ENCODE results near the gene MCMBP. TPM values are rescaled to one million over a fixed set of nuclear protein-coding genes. Genes with fewer than 3 reads are reported as not detected.
"Not testable (repeated sequence)": the region's sequence is repeated elsewhere in the genome, so short reads cannot be mapped to it uniquely, and the experiment has no call there.

The MCMBP gene
- total RNA-seq, 1 donor from 2014 or later, result 36.6 TPM

DNA sequence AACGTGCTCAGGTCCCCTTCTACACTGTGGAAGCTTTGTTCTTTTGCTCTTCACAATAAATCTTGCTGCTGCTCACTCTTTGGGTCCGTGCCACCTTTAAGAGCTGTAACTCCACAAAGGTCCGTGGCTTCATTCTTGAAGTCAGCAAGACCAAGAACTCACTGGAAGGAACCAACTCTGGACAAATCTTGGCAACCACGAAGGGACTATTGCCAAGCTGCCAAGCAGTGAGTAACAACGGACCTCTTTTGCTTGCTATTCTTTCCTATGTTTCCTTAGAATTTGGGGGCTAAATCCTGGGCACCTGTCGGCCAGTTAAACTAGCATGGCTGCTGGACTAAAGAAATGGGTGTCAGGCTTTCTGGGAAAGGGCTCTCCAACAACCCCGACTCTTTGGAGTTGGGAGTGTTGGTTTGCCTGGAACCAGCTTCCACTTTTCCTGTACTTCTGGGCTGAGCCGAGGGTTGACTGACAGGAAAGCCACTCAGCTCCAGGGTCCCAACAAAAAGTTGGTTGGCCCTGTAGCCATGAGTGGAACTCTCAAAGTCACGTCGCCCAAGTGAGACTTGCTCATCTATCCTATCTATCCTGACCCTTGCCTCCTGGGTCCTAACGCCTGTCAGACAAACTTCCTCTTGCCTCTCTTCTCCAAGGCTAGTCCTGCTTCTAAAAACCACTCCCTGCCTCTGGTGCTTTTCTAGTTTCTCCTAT is 11.4 kb upstream of the MCMBP start:
- DNase-seq (ENCODE audit: low read depth), result not testable (repeated sequence)

DNA sequence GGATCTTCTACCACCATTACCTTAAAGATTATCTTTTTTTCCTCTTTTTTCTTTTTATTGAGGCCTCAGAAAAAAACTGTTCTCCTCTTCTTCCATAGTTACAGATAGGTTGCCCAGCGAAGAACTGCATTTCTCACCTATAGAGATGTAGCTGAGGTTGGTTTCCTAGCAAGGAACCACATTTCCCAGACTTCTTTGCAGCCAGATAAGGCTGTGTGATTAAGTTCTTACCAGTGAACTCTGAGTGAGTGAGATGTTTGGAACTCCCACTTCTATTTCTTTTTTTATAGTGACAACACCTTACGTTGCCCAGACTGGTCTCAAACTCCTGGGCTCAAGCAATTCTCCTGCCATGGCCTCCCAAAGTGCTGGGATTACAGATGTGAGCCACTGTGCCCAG is 5.9 kb upstream of the MCMBP start:
- DNase-seq (ENCODE audit: low read depth), result no peak

DNA sequence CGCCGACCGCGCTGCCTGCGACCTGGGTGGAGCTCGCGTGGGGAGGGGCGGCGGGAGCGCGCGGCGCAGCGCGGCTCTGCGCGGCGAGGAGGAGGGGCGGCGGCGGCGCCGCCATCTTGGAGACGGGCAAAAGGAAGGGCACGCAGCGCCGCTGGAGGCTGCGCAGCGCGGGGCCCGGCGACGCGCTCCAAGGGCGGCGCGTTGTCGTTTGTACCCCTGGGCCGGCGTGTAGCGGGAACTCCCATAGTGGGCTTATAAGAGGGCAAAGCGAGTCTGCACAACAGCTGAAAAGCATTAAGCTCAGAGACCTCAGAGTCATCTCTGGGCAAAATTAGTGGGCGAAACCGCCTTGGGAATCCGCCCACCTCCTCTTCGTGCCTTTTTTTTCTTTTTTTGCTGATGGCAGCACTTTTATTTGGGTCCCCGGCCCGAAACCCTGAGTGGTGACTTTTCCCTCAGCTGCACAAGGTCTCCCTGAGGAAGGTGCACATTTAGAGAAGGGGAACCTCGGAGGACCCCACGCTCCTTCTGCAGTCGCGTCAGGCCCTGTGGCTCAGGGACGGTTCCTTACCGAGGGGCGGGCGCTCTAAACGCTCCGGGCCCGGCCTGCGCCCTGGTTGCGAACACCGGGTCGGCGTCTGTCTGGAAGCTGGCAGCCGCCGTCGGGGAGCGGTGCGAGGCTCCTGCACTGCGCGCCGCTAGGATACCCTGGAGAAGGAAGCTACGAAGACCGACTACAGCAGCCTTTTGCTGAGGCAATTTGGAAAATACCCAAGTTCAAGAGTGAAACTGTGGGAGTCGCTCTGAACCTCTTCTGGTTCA is 428 bp upstream of the MCMBP start:
- peak; percentile 88 for DNase-seq (ENCODE audit: low read depth)

DNA sequence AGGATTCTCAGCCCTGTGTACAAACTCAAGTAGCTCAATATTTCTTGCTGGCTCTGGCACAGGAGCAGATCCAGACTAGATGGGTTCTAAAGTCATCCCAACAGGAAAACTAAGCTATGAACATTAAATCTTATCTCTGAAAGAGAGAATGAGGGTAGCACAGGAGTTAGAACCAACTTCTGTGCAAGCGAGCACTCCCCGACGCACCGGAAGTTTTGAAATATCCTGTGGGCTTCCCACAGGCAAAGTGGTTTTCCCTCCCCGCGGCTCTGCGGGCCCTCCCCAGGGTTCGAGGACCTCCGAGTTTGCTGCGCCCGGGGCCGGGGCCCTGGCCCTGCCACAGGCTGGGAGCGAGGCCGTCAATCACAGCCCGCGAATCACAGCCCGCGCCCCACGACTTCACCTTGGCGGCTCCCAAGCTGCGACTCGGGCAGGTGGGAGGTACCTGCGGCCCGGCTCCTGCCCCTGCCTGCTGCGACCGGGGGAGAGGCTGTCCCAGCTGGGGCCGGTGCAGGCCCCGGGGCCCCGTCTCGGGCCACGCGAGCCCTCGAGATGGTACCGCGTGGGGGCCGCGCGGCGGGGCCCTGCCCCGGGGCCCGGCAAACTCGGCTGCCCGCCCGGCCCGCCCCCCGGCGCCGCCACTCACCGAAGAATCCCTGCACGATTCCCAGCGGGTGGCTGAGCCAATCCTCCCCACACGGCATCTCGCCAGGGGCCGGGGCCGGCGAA is 598 bp downstream of the MCMBP start:
- DNase-seq (ENCODE audit: low read depth), result no peak

DNA sequence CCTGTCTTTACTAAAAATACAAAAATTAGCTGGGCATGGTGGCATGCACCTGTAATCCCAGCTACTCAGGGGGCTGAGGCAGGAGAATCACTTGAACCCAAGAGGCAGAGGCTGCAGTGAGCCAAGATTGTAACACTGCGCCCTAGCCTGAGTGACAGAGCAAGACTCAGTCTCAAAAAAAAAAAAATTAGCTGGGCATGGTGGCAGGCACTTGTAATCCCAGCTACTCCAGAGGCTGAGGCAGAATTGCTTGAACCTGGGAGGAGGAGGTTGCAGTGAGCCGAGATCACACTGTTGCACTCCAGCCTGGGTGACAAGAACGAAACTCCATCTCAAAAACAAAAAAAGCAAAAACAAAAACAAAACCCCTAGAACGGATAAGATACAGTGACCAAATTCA is 3.2 kb downstream of the MCMBP start:
- DNase-seq (ENCODE audit: low read depth), result not testable (repeated sequence)

DNA sequence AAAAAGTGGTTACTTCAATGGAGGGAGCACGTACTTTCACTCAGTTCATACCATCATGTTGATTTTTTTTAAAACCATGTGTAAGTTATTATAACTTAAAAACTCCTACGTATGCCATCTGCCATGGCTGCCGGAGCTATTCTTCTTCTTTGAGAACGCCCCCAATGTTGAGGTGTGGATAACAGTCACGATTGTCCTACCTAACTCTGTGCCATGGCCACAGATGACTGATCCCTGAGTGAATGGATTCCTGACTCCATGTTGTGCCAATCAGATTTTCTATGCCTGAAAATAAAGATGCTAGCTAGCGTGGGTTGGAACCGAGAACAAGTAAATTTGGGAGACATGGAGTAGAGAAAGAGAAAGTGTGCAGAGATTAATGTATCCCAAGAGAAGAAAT is 5.3 kb downstream of the MCMBP start:
- no peak for DNase-seq (ENCODE audit: low read depth)

DNA sequence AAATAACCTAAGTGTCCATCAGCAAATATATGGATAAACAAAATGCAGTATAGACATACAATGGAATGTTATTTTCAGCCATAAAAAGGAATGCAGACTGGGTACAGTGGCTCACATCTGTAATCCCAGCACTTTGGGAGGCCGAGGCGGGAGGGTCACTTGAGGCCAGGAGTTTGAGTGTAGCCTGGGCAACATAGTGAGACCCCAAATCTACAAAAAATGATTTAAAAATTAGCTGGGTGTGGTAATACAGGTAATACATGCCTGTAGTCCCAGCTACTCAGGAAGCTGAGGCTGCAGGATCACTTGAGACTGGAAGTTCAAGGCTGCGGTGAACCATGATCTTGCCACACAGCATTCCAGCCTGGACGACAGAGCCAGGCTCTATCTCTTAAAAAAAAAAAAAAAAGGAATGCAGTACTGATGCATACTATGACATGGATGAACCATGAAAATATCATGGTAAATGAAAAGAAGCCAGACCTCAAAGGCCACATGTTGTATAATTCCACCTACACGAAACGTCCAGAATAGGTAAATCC is 6.9 kb downstream of the MCMBP start:
- no peak for DNase-seq (ENCODE audit: low read depth)

DNA sequence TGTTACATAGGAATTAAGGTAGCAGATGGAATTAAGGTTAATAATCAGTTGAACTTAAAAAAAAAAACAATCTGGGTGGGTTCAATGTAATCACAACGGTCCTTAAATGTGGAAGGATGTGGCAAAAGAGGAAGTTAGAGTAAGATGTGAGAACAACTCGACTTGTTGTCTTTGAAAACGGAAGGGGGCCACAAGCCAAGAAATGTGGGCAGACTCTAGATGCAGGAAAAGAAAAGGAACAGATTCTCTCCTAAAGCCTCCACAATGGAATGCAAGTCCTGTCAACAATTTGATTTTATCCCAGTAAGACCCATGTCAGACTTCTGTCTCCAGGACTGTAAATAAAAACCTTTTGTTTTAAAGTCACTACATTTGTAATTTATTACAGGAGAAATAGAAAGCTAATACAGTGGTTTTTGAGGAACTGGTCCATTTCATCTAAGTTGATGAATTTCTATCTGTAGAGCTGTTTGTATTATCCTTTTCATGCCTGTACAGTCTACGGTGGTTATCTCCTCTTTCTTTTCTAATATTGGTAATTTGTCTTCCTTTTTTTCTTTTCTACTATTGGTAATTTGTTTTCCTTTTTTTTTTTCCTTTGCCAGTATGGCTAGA is 8.6 kb downstream of the MCMBP start:
- no peak for DNase-seq (ENCODE audit: low read depth)

DNA sequence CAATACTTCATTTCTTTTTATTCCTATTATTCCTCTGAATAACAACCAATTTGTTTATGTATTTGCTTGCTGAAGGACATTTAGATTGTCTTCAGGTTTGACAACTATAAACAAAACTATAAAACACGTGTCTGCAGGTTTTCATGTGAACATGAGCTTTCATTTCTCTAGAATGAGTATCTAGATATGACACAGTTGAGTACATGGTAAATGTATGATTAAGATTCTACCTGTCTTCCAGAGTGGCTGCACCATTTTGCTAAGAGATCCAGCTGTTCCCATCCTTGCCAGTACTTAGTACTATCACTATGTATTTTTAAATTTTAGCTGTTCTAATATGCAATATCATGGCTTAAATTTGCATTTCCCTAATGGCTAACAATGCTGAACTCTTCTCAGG is 10.1 kb downstream of the MCMBP start:
- DNase-seq (ENCODE audit: low read depth), result no peak

DNA sequence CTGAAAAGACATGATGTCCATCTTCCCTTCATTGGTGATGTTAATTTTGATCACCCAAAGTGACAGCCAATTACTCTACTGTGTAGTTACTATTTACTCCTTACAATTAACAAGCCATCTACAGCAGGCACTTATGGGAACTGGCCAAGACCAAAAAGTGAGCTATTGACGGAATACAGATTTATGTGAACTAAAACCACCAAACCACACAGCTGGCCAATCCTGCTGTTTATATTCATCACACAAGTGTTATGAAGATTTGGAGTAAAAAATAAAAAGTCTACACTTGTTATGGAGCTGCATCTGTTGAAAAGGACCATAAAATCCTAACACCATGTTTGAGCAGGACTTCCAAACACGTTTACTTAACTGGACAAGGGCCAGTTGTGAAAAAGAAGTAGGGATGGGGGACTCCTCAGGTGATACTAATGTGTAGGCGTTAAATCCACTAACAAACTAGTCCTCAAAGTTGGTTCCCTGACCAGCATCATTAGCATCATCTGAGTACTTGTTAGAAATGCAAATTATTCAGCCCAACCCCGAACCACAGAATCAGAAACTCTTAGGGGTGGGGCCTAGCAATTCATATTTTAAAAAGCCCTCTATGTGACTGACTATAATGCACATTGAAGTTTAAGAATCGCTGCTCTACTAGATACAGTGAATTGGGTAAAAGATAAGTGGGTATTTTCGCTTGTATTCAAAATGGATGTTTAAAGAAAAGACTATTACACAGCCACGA is 11.6 kb downstream of the MCMBP start:
- no peak for DNase-seq (ENCODE audit: low read depth)

DNA sequence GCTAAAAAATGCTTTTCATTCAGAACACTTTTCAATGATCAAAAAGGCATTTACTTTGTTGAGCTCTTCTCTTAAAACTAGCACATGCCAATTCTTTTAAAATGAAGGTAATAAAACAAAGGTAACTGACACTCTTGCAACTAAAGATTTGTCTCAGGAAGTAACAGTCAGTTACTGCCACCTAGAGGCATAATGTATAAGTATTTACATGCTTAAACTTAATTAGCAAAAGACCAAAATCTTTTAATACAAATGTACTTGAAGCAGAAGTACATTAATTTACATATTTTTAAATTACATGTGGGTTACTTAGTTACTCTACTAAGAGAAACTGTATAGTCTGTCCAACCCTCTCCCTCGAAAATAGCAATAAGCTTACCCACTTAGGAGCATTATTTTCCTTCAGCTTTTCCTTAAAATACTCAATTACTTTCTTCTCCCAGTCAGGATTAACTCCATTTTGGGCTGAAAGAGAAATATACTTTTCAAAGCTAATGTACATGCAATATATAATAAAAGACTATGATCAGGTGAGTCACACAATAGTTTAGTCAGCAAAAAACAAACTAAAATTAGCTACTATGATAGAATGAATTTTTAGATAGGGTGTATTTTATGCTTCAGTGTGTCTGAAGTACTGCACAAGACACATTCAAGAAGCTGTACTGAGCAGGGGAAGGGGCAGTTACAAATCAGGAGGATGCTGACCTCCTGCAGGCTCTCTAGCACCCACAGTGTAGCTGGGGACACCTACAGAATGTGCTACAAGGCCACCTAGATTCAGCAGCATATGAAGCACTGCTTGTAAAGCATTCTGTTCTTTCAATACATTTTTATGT is 13.0 kb downstream of the MCMBP start:
- DNase-seq (ENCODE audit: low read depth), result peak; percentile 52

DNA sequence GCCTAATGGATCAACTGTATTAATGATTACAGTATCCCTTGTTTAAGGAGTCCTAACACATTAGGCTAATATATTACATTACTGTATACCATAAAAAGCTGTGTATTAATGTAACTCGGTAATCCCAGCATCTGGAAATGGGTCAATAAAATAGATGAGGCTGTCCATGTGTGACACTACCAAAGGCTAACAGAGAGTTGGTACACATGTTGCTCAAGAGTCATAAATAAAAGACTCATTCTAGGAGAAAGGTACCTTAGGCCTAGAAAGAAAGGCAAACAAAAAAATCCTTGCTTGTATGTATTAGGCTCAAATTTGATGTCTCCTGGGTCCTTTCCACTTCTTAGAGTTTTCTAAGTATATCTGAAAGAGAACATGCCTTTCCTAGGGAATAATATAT is 14.6 kb downstream of the MCMBP start:
- no peak for DNase-seq (ENCODE audit: low read depth)

DNA sequence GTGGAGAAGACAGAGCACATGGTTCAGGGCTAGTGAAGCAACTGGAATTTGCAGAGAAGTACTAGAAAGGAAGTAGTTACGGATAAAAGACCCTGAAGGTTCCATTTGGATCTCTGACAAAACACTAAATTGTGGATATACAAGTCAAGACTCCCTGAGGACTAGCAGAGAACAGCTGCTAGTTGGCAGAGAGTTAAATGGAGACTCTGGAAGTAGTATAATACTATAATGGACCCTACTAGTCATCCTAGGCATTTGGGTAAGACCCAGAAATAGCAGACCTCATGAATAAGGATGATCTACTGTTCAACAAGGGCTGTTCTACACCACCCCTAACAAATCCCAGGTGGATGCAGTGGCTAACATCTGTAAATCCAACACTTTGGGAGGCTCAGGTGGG is 19.1 kb downstream of the MCMBP start:
- peak; percentile 78 for DNase-seq (ENCODE audit: low read depth)

DNA sequence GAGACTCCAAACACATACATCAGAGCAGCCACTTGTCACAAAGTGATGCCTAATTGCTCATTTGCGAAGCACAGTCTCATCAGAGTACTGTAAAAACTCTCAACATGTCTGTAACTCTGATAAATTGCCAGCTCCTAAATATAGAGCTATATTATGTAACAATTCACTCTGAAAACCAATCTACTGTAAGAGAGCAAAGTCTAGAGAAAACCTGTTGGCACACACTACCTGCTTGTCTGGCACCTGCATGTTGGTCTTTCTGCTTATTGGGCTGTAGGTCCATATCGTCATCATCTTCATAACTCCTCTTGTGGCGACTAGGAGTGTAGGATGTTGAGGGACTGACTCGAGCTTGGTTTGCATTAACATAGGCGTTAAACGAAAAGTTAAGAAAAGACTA is 19.8 kb downstream of the MCMBP start:
- no peak for DNase-seq (ENCODE audit: low read depth)

DNA sequence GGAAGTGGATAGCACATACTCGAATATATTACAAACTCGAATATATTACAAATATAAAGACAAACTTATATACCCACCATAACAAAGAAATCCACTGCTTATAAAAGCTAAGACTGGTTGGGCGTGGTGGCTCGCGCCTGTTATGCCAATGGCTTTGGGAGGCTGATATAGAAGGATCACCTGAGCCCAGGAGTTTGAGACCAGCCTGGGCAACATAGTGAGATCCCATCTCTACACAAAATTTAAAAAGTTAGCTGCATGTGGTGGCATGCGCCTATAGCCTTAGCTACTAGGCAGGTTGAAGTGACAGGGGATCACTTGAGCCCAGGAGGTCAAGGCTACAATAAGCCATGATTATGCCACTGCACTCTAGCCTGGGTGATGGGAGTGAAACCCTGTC is 20.4 kb downstream of the MCMBP start:
- no peak for DNase-seq (ENCODE audit: low read depth)

DNA sequence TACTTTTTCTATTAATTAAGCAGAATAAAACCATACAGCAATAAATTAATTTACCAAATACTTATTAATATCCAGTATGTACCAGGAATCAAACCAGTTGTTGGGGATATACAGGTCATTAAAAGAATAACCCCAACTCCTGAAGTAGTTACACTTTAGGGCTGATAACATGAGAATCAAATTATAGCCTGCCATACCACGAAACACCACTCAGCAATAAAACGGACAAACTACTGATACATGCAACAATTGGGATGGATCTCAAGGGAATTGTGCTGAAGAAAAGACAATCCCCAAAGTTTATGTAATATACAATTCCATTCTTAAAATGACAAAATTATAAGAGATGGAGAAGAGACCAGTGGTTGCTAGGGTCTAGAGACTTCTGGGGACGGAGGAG is 22.7 kb downstream of the MCMBP start:
- no peak for DNase-seq (ENCODE audit: low read depth)

DNA sequence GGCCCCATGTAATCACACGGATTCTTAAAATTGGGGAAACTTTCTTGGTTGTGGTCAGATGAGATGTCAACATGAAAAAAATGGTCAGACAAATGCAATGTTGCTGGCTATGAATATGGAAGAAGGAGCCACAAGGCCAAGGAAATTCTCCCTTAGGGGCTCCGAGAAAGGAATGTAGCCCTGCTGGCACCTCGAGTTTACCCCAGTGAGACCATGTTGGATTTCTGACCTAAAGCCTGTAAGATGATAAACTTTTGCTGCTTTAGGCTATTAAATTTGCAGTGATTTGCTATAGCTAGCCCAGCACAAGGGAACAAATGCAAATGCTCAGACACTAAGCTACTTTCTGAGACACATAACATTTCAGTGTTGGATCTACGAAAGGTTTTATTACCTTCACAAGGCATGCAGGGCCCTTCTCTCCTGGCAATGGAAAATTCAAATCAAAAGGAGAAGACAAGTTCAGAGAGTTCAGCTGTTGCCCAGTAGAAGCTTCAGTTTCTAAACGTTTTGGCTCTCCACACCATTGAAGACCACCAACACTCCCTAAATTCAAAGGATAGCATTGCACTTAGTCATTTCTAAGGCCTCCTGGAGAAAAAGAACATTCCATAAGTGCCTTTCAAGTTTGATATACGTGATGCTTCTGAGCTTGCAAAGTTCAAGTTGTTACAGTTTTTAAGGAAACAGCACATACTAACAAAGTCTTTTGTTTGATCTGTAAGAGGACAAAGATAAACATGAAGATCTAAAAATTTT is 23.4 kb downstream of the MCMBP start:
- DNase-seq (ENCODE audit: low read depth), result peak; percentile 74

DNA sequence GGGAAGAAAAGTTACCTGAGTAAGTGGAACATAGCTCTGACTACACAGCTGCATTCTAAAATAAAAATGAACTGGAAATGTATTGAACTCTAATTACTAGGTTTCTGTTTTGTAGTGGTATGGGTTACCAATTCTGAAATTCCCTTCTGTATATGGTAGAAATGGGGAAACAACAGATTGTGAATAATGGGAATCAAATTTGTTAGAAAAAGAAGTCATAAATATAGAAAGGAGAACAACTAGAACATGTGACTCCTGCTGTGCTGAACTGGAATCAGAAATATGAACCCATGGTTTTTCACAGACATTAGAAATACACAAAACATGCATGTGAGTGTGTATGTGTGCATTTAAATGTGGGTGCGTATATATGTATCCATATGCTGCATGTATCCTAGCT is 27.0 kb downstream of the MCMBP start:
- DNase-seq (ENCODE audit: low read depth), result no peak

DNA sequence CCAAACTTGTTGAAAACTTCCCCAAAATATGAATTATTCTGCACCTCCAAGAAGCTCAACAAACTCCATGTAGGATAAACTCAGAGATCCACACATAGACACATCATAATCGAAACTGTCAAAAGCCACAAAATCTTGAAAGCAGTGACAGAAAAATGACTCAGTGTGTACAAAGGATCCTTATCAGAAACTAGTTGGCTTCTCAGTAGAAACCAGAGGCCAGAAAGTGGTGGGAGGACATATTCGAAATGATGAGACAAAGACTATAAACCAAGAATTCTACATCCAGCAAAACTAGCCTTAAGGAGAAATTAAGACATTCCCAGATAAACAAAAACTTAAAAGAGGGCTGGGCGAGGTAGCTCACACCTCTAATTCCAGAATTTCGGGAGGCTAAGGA is 38.5 kb downstream of the MCMBP start:
- no peak for DNase-seq (ENCODE audit: low read depth)
